HG03064 (cell line): ENCODE data around the gene TMEM132E.

Experiments used
- ATAC-seq: cut with Tn5 transposase; IDR thresholded peaks from one replicate; pipeline ENCODE4 v1.9.1; 2021; ENCODE audit warnings: low read depth; ENCODE audit not compliant: unreplicated experiment

The TMEM132E gene

GRCh38 chr17:34654276-34654880, 75.0 kb downstream of the TMEM132E start:
- ATAC-seq = no peak

- ATAC-seq = no peak
Observed at GRCh38 chr17:34654881-34655276, 75.5 kb downstream of the TMEM132E start.

- no peak for ATAC-seq
Observed at GRCh38 chr17:34656801-34657200, 77.4 kb downstream of the TMEM132E start.

GRCh38 chr17:34658811-34659560, 79.6 kb downstream of the TMEM132E start:
- no peak for ATAC-seq

GRCh38 chr17:34663714-34664113, 84.3 kb downstream of the TMEM132E start:
- no peak for ATAC-seq

- no peak for ATAC-seq
Observed at GRCh38 chr17:34665150-34665806, 85.9 kb downstream of the TMEM132E start.

GRCh38 chr17:34665819-34666763, 86.7 kb downstream of the TMEM132E start:
- no peak for ATAC-seq

GRCh38 chr17:34667656-34668055, 88.3 kb downstream of the TMEM132E start:
- ATAC-seq = no peak

- ATAC-seq = no peak
Observed at GRCh38 chr17:34668206-34668605, 88.8 kb downstream of the TMEM132E start.

GRCh38 chr17:34669511-34669910, 90.1 kb downstream of the TMEM132E start:
- no peak for ATAC-seq

- ATAC-seq = no peak
Observed at GRCh38 chr17:34670618-34671017, 91.2 kb downstream of the TMEM132E start.

GRCh38 chr17:34671191-34671590, 91.8 kb downstream of the TMEM132E start:
- no peak for ATAC-seq

GRCh38 chr17:34672176-34672785, 92.9 kb downstream of the TMEM132E start:
- ATAC-seq = no peak

- no peak for ATAC-seq
Observed at GRCh38 chr17:34673516-34673915, 94.1 kb downstream of the TMEM132E start.

- no peak for ATAC-seq
Observed at GRCh38 chr17:34673995-34674890, 94.9 kb downstream of the TMEM132E start.

- ATAC-seq = no peak
Observed at GRCh38 chr17:34675143-34675542, 95.8 kb downstream of the TMEM132E start.

GRCh38 chr17:34675605-34676004, 96.2 kb downstream of the TMEM132E start:
- no peak for ATAC-seq

- no peak for ATAC-seq
Observed at GRCh38 chr17:34680151-34680550, 100.8 kb downstream of the TMEM132E start.

- ATAC-seq = no peak
Observed at GRCh38 chr17:34682305-34682704, 102.9 kb downstream of the TMEM132E start.
